ENCODE measurements around the gene CAD.
"Not testable (repeated sequence)": the region's sequence is repeated elsewhere in the genome, so short reads cannot be mapped to it uniquely, and the experiment has no call there.

DNA sequence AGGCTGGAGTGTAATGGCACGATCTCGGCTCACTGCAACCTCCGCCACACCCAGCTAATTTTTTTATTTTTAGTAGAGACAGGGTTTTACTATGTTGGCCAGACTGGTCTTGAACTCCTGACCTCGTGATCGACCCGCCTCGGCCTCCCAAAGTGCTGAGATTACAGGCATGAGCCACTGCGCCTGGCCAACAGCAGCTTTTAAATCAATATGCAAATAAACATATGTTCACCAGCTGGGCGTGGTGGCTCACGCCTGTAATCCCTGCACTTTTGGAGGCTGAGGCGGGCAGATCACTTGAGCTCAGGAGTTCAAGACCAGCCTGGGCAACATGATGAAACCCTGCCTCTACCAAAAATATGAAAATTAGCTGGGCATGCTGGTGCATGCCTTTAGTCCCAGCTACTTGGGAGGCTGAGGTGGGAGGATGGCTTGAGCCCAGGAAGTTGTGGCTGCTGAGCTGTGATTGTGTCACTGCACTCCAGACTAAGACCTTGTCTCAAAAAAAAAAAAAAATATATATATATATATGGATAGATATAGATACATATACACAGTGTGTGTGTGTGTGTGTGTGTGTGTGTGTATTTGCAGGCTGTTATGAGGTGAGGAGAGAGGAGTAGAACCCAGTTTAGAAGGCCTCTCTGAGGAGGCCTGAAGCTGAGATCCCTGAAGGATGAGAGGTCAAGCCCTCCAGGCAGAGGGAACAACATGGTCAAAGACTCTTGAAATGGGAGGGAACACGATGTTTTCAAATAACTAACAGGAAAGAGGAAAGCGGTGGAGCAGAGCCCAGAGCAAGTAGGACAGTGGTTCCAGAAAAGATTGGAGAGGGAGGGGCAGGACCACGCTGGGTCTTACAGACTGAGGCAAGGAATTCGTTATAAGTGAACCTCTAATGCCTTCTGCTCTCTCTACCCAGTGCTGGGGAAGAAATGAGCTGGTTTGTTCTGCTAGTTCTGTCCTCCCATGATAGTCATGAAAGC, 55.7 kb downstream of the CAD start:
- not testable (repeated sequence) for TF ChIP-seq EZH2 (IDR thresholded peaks at IDR 0.05); POLR2AphosphoS5 (IDR thresholded peaks at IDR 0.05; ENCODE audit: borderline replicate concordance, low read depth, low read length)
